ENCODE measurements around the gene RAB31. TPM values are rescaled to one million over a fixed set of nuclear protein-coding genes. Genes with fewer than 3 reads are reported as not detected.

The RAB31 gene
- total RNA-seq, 1 experiment from 2014 or later: 118 TPM

GRCh38 chr18:9887992-9888391 is 179.9 kb downstream of the RAB31 start:
- Histone ChIP-seq H3K4me1 (ENCODE audit: control insufficient read depth, insufficient read depth, low read length) (no peaks in the 10 kb centered on the region), H3K4me3 (ENCODE audit: low read depth in 2 of 2, low read length in 2 of 2) (no peak overlapping the region), H3K27ac (ENCODE audit: low read length) (no peak overlapping the region), H3K27me3 (ENCODE audit: control insufficient read depth, insufficient read depth, low read length) (no peaks in the 10 kb centered on the region), H3K36me3 (ENCODE audit: control insufficient read depth, insufficient read depth, low read length) (no peaks in the 10 kb centered on the region), H3K9me3 (ENCODE audit: control insufficient read depth, insufficient read depth, low read depth, low read length) (no peaks in the 10 kb centered on the region)
- ChIA-PET POLR2A (no interaction called here), CTCF (no interaction called here)
- intact Hi-C loops (cut with micrococcal nuclease; ENCODE audit: unreplicated experiment) (no loop called here), in situ Hi-C loops (cut with HindIII; ENCODE audit: low pct_unique_long_range_greater_than_20kb, low sequenced_read_pairs) (no loop called here)
- no TSS peak for BruUV-seq (replicated peaks)
- DNase-seq (ENCODE audit: low read depth, low spot score) (no peak), ATAC-seq (no peak)
- TF ChIP-seq CTCF (IDR thresholded peaks at IDR 0.05): no peak
- no peak for TF ChIP-seq REST (IDR thresholded peaks at IDR 0.05; ENCODE audit: insufficient read depth in 1 of 2, low read depth in 2 of 2, low read length in 1 of 2)
- TF ChIP-seq SIN3A (IDR thresholded peaks at IDR 0.05; ENCODE audit: borderline replicate concordance, insufficient read depth, low read depth, low read length): no peak
- TF ChIP-seq TCF7L2 (IDR thresholded peaks at IDR 0.05; ENCODE audit: low read depth, low read length): no peak
- TF ChIP-seq POLR2AphosphoS5 (IDR thresholded peaks at IDR 0.05; ENCODE audit: low read depth, low read length): no peak

GRCh38 chr18:9890196-9890595 is 182.1 kb downstream of the RAB31 start:
- Histone ChIP-seq H3K36me3 (ENCODE audit: control insufficient read depth, insufficient read depth, low read length) (no peaks in the 10 kb centered on the region), H3K27me3 (ENCODE audit: control insufficient read depth, insufficient read depth, low read length) (no peaks in the 10 kb centered on the region), H3K4me1 (ENCODE audit: control insufficient read depth, insufficient read depth, low read length) (no peaks in the 10 kb centered on the region), H3K4me3 (ENCODE audit: low read depth in 2 of 2, low read length in 2 of 2) (no peak overlapping the region), H3K9me3 (ENCODE audit: control insufficient read depth, insufficient read depth, low read depth, low read length) (no peaks in the 10 kb centered on the region), H3K27ac (ENCODE audit: low read length) (no peak overlapping the region)
- DNase-seq (ENCODE audit: low read depth, low spot score) (no peak), ATAC-seq (no peak)
- intact Hi-C loops (cut with micrococcal nuclease; ENCODE audit: unreplicated experiment): no loop called here
- TF ChIP-seq CTCF (IDR thresholded peaks at IDR 0.05): no peak
- no peak for TF ChIP-seq POLR2AphosphoS5 (IDR thresholded peaks at IDR 0.05; ENCODE audit: low read depth, low read length)
- no peak for TF ChIP-seq TCF7L2 (IDR thresholded peaks at IDR 0.05; ENCODE audit: low read depth, low read length)
- TF ChIP-seq SIN3A (IDR thresholded peaks at IDR 0.05; ENCODE audit: borderline replicate concordance, insufficient read depth, low read depth, low read length): no peak
- TF ChIP-seq REST (IDR thresholded peaks at IDR 0.05; ENCODE audit: insufficient read depth in 1 of 2, low read depth in 2 of 2, low read length in 1 of 2): no peak
- ChIA-PET CTCF (no interaction called here), POLR2A (no interaction called here)
- BruUV-seq (replicated peaks): no TSS peak
- in situ Hi-C loops (cut with HindIII; ENCODE audit: low pct_unique_long_range_greater_than_20kb, low sequenced_read_pairs): no loop called here
